HG03039 (cell line): ENCODE data around the gene SLC44A1.
A peak's percentile ranks its signal among the peaks of the same experiment; 100 is the strongest.

Source experiments
- ATAC-seq: cut with Tn5 transposase; IDR thresholded peaks from one replicate; pipeline ENCODE4 v1.9.1; 2021; ENCODE audit warnings: mild to moderate bottlenecking, moderate library complexity; ENCODE audit not compliant: unreplicated experiment

Gene SLC44A1

DNA sequence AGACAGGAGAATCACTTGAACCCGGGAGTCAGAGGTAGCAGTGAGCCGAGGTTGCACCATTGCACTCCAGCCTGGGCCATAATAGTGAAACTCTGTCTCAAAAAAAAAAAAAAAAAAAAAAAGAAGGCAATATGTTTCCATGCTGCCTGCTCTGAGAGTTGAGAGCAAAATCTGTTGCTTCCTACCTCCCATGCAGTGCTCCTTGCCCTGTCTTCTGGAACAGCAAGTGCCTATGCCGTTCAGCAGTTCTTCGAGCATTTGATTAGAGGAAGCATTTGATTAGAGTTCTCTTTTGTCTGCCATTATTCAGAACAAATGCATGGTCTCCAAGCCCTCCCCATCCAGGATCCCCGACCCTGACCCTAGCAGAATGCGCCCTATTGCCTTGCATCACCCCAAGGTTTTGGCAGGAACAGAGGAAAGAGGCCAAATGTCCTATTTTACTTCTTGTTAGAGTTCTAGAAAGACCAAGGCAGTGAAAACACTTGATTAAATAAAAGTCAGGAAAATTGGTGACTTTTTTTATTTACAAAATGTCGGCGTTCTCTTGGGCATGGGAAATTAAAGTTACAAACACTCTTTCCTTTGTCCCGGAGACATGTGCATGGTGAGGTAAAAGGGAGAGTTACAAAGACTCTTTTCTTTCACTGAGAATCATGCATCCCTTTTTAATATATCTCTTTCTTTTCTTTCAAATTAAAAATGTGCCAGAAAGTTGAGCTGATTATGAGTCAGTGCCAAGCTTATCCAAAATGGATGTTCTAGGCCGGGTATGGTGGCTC is 175.6 kb downstream of the SLC44A1 start:
- ATAC-seq, result no peak

DNA sequence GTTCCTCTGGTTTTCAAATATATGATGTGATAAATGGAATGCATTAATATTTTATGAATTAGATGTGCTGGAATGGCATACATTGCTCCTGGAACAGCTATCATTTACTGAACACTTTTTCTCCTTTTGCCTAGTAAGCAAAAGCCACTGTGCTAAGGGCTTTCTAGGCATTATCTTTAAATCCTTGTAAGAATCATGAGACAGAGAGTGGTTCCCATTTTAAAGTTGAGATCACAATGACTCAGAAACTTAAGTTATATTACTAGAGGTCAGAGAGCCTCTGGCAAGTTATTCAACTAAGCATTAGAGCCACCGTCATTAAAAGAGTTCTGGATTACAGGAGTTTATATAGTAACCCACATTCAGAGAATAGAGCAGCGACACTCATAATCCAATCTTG is 176.7 kb downstream of the SLC44A1 start:
- no peak for ATAC-seq

DNA sequence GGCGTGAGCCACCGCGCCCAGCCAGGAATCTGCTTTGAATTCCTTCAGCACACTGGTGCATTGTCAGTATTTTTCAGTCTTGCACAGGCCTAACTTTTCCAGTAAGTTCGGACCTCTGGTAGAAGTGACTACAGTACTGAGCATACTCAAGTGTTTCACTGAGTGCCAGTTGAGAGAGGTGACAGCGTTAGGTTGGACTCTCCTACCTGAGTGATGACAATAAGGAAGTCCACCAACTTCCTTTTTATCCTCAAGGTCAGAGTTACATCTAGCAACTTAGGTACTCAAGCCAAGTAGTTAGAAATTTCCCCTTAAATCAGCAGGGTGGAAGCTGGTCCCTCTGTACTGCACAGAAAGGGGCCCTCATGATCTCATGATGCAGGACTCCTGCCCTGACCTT is 177.4 kb downstream of the SLC44A1 start:
- no peak for ATAC-seq

- no peak for ATAC-seq
These were observed 181.5 kb downstream of the SLC44A1 start for GRCh38 chr9:105425816-105426433.

DNA sequence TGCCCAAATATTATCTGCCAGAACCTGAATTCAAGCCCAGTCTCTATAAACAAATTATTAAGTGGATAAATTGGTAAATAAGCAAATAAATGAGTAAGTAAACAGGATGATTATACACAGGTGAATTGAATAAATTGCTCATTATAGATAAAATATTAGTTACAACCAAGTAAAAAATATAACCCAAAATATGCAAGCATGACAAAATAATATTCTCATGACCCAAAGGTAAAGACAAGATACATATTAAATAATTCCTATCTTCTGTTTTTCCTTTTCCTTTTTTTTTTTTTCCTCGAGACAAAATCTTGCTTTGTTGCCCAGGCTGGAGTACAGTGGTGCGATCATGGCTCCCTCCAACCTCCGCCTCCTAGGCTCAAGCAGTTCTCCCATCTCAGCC is 182.2 kb downstream of the SLC44A1 start:
- ATAC-seq, result no peak

- ATAC-seq, result no peak
These were observed 187.2 kb downstream of the SLC44A1 start for GRCh38 chr9:105431424-105432246.

- ATAC-seq, result no peak
These were observed 187.9 kb downstream of the SLC44A1 start for GRCh38 chr9:105432247-105432842.

- ATAC-seq, result no peak
These were observed 191.0 kb downstream of the SLC44A1 start for GRCh38 chr9:105435453-105435852.

GRCh38 chr9:105436783-105437182 is 192.3 kb downstream of the SLC44A1 start:
- no peak for ATAC-seq

- ATAC-seq, result no peak
These were observed 193.3 kb downstream of the SLC44A1 start for GRCh38 chr9:105437704-105438103.

GRCh38 chr9:105438141-105438806 is 193.8 kb downstream of the SLC44A1 start:
- ATAC-seq, result no peak

DNA sequence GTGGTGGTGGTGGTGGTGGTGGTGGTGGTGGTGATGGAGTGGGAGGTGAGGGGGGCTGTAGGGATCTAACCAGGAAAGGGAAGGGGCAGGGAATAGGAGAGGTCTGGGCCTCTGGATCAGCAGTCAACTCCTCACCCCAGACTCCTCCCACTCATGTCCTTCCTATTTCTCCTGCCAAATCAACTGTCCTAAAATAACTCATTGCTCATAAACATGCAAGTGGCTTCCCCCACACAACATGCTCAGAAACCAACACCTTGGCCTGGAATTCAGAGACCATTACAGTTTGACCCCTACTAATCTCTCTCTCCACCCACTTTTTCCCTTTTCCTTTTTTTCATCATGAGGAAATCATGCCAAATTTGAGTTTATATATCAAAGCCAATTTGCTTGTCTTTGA is 195.0 kb downstream of the SLC44A1 start:
- no peak for ATAC-seq

GRCh38 chr9:105441616-105442160 is 197.2 kb downstream of the SLC44A1 start:
- ATAC-seq, result no peak

GRCh38 chr9:105443121-105443520 is 198.7 kb downstream of the SLC44A1 start:
- ATAC-seq, result no peak

DNA sequence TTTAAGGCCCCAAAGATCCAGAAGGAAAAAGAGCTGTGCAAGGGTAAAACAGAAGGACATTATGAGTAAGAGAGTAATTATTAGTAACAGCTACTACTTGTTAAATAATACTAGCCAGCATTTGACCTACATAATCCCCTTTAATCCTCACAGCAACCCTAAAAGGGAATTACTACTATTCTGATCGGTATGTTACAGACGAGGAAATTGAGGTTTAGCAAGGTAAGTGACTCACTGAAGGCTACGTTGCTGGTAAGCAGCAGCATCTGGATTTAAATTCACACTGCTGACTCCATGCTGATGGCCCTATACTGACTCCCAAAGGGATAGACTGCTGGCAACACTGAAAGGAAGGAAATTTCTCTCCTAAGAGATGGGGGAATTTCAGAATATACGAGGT is 199.7 kb downstream of the SLC44A1 start:
- no peak for ATAC-seq

- ATAC-seq, result no peak
These were observed 200.9 kb downstream of the SLC44A1 start for GRCh38 chr9:105445203-105445881.

DNA sequence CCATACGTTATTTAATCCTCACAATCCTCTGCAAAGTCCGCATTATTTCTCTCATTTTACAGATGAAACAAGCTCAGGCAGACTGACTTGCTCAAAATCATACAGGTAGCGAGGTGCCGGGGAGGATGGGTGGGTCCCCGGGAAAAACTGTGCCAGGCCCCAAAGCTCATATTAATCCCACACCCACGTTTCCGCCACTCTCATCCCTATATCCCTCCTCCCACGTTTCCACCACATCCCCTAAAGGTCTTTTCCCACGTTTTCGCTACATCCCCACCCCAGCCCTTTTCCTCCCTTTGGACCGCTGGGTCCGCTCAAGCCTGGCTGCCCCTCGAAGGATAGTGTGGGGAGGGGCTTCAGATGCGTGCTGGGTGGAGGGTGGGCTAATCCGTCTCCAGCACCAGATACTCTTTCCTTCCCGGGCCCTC is 202.9 kb downstream of the SLC44A1 start:
- ATAC-seq, result no peak

- peak; percentile 92 for ATAC-seq
These were observed 203.7 kb downstream of the SLC44A1 start, which contains the start of gene FSD1L for GRCh38 chr9:105447814-105448812. FSD1L (plus strand) TSS chr9:105448034; CDS start chr9:105448221, 187 bp downstream.

DNA sequence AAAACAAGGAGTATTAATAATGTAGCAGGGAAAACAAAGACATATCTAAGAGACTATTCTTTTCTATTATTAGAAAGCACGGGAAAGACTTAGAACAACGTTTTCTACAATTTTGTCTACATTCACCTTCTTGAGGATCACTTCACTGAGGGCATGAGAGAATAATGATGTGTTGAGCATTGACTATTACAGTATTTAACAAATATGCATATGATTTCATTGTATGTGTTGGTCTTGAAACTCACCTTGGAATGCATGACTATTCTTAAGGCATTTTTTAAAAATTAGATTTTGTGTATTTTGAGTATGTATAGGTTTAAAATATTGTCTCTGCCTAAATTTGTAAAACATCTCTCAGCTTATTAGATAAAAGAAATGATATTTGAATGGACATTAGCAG is 204.6 kb downstream of the SLC44A1 start:
- no peak for ATAC-seq
